Cardiac fibroblast (primary cell): ENCODE results near the gene HMG20A.

Experiments
- DNase-seq, 2 donors: peaks; one replicate each; pipeline versions ENCODE4 v3.0.0 to v3.0.0-alpha.2; 2010; ENCODE audit warnings: low read depth in 2 of 2
- H3K4me3 ChIP-seq, 2 donors: replicated peaks in 1 of 2; 1 replicate in 1 of 2; 2 replicates in 1 of 2; pipeline ENCODE4 v1.5.1; 2011; ENCODE audit warnings: low read depth in 2 of 2, low read length in 2 of 2, mild to moderate bottlenecking in 2 of 2, moderate library complexity in 1 of 2
- CTCF ChIP-seq: IDR thresholded peaks from one replicate; pipeline ENCODE4 v1.5.1; 2011; ENCODE audit warnings: low read depth, mild to moderate bottlenecking, low read length, inconsistent platforms

Gene HMG20A

DNA sequence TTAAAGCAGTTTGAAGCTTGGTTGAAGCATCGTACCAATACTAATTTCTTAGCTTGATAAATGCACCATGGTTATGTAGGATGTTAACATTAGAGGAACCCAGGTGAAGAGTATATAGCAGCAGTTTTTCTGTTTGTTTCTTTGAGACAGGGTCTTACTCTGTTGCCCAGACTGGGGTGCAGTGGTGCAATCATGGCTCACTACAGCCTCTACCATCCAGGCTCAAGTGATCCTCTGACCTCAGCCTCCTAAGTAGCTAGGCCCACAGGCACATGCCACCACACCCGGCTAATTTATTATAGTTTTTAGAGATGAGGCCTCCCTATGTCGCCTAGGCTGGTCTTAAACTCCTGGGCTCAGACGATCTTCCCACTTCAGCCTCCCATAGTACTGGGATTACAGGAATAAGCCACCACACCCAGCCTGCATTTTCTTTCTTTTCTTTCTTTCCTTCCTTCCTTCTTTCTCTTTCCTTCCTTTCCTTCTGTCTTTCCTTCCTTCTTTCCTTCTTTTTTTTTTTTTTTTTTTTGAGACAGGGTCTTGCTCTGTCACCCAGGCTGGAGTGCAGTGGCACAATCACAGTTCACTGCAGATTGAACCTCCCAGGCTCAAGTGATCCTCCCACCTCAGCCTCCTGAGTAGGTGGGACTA is 6.9 kb upstream of the HMG20A start:
- no peak overlapping the region for H3K4me3 ChIP-seq
- DNase-seq, result no peak
- TF ChIP-seq CTCF, result no peak

DNA sequence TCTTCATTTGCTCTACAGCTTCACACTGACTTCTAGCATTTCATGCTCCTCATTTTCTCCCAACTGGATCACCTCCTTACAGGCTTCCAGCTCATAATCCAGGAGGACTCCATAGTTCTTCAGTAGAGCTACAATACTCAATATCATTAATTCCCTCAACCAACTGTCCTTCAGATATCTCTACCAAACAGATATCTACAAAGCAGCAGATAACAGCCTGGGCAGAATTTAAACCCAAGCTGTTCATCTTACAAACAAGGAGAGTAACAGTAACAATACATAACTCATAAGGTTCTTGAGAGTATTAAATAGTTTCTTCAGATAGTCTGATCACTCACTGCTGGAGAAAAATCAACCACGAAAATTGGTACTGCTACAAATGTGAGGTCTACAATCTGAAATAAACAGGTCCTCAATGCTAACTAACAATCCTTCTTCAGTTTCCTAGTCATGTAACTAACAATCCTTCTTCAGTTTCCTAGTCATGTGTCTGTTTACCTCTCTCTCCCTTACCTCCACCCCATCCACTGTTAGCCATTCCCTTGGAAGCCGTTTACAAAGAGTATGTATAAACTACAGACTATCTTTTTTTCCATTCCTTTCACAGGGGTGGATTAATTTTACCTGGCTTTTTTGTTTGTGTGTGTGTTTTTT is 5.8 kb upstream of the HMG20A start:
- no peak for TF ChIP-seq CTCF
- no peak for DNase-seq
- no peak overlapping the region for H3K4me3 ChIP-seq

DNA sequence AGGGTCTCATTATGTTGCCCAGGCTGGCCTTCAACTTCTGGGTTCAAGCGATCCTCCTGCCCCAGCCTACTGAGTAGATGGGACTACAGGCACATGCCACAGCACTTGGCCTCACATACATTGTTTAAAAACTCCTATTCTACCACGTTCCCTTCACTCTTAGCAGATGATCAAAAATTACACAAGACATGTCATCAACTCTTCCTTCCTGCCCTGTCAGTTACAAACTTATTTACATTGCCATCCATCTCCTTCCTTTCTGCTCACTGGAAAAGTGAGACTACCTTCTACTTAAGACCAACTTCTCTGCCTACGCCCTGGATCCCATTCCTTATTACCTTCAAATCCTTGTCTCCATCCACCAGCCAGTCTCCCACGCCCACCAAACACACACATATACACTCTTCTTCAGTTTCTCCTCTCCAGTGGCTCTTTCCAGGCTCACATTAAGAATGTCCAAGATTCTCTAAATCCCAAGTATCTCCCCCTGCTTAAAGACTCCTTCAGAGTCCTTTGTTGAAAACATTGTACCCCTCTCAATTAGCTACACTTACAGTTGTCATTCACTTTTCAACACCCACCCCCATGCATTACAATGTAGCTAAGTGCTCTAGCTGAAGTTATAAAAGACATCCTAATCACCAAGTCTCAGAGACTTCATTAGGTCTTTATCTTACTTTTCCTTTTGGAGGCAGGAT is 5.1 kb upstream of the HMG20A start:
- no peak overlapping the region for H3K4me3 ChIP-seq
- no peak for DNase-seq
- TF ChIP-seq CTCF, result no peak

GRCh38 chr15:77416148-77416455 is 4.6 kb upstream of the HMG20A start:
- peak; percentile 58 to 75 for DNase-seq
- H3K4me3 ChIP-seq, result no peak overlapping the region
- TF ChIP-seq CTCF, result no peak

- DNase-seq, result no peak
- H3K4me3 ChIP-seq, result no peak overlapping the region
- no peak for TF ChIP-seq CTCF
Observed at GRCh38 chr15:77416954-77417353, 3.7 kb upstream of the HMG20A start.

DNA sequence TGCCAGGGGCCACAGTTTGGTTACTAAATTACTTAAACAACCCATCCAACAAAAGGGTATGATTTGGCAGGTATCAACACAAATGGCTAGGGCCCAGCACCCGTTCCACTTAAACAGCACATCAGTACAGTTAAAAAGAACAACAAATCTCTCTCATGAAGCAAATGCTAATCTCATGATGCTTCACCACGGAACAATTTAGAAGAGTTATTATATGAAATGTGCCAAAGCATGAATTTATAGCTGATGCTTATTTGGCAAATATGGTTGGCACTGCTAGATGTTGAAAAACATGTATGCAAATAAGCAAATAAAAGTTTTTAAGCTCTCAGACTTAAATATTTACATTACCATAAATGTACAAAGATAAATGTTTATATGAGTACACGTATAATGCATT is 3.1 kb upstream of the HMG20A start:
- H3K4me3 ChIP-seq, result peak overlapping the region in 1 of 2 donors; percentile 78
- no peak for TF ChIP-seq CTCF

More for the DNA sequence above, 3.1 kb upstream of the HMG20A start:
- peak; percentile 17 to 36 for DNase-seq
